Adipose tissue (tissue), 3 donors: Measurements from ENCODE around the gene SPINT1. TPM values are rescaled to one million over a fixed set of nuclear protein-coding genes. Genes with fewer than 3 reads are reported as not detected.
"Not testable (repeated sequence)": the region's sequence is repeated elsewhere in the genome, so short reads cannot be mapped to it uniquely, and the experiment has no call there.

ENCODE experiments used
- H3K27ac ChIP-seq: one replicate; pipeline ENCODE4 v1.5.1; 2013; ENCODE audit warnings: low read depth, low read length
- WGBS, 3 donors: extraction: QIAGEN DNeasy Blood & Tissue Kit; methylation state at CpG; one replicate each; pipeline ENCODE4 v1.1.7; 2013; 5-methylcytosine and 5-hydroxymethylcytosine counted together
- polyA plus RNA-seq, 3 donors: library from polyadenylated mRNA; stranded (reverse); fragments of 200-250 nt; gene quantifications; one replicate each; pipeline ENCODE4 v1.2.3, GENCODE V29; 2013
- donor health status: healthy with polysubstance abuse.
- donor health status: Bipolar disorder and iron deficiency.
- donor health status: healthy.

Gene SPINT1
- polyA plus RNA-seq, 3 donors, result 0.67 to 52.2 (median 6.2) TPM

DNA sequence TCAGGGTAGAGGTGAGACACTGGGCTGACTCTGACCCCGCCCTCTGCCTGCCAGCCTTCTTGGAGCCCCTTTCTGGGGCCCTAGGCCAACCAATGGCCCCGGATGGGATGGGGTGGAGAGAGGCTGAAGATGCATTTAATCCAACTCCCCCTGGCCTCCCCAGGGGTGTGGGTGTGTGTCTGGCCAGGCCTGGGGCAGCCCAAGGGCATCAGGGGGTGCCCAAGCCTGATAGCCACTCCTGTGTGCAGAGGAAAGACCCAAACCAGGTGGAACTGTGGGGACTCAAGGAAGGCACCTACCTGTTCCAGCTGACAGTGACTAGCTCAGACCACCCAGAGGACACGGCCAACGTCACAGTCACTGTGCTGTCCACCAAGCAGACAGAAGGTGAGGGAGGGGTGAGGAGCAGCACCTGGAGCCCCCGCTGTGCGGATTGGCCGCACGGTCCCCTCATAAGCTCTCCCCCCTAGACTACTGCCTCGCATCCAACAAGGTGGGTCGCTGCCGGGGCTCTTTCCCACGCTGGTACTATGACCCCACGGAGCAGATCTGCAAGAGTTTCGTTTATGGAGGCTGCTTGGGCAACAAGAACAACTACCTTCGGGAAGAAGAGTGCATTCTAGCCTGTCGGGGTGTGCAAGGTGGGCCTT is 9.5 kb downstream of the SPINT1 start:
- no peak overlapping the region for H3K27ac ChIP-seq
- 89 to 92% (median 91%) methylated on average over 16 of the region's 16 CpGs for whole genome bisulfite sequencing, 3 donors

DNA sequence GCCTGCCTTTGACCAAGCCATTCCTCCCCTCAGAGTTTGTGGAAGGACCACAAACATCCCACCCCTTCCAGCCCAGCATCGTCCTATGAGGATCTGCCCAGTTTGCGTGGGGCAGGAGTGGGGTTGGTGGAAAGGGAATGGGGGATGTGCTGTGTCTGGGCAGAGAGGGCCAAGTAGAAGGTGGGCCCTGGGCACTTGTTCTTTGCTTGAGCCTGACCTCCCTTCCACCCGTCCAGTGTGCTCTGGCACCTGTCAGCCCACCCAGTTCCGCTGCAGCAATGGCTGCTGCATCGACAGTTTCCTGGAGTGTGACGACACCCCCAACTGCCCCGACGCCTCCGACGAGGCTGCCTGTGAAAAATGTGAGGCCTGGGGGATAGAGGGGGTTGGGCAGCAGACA is 10.3 kb downstream of the SPINT1 start:
- WGBS, 3 donors, result 50 to 79% (median 67%) methylated on average over 10 of the region's 10 CpGs
- H3K27ac ChIP-seq, result no peak overlapping the region

DNA sequence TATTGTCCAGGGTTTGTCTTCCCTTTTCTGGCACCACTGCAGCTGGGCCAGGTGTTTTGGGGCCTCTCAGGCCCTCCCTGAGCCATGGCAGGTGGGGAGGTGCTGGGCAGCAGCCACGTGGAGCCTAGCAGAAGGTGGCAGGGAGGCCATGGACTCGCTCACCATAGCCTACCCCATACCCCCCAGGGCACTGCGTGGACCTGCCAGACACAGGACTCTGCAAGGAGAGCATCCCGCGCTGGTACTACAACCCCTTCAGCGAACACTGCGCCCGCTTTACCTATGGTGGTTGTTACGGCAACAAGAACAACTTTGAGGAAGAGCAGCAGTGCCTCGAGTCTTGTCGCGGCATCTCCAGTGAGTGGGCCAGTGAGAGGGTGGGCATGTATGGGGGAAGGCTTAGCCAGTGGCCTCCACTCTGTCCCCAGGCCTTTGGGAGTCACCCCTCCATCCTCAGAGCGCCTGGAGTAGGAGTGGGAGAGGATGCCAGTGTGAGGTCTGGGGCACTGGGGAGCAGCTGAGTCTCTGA is 11.9 kb downstream of the SPINT1 start:
- 83 to 84% (median 84%) methylated on average over 13 of the region's 13 CpGs for WGBS, 3 donors

DNA sequence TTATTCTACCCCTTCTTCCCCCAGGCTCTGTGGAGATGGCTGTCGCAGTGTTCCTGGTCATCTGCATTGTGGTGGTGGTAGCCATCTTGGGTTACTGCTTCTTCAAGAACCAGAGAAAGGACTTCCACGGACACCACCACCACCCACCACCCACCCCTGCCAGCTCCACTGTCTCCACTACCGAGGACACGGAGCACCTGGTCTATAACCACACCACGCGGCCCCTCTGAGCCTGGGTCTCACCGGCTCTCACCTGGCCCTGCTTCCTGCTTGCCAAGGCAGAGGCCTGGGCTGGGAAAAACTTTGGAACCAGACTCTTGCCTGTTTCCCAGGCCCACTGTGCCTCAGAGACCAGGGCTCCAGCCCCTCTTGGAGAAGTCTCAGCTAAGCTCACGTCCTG is 12.9 kb downstream of the SPINT1 start:
- H3K27ac ChIP-seq, result no peak overlapping the region
- WGBS, 3 donors, result 62 to 73% (median 71%) methylated on average over 8 of the region's 8 CpGs

More for the DNA sequence above, 11.9 kb downstream of the SPINT1 start:
- H3K27ac ChIP-seq, result no peak overlapping the region

DNA sequence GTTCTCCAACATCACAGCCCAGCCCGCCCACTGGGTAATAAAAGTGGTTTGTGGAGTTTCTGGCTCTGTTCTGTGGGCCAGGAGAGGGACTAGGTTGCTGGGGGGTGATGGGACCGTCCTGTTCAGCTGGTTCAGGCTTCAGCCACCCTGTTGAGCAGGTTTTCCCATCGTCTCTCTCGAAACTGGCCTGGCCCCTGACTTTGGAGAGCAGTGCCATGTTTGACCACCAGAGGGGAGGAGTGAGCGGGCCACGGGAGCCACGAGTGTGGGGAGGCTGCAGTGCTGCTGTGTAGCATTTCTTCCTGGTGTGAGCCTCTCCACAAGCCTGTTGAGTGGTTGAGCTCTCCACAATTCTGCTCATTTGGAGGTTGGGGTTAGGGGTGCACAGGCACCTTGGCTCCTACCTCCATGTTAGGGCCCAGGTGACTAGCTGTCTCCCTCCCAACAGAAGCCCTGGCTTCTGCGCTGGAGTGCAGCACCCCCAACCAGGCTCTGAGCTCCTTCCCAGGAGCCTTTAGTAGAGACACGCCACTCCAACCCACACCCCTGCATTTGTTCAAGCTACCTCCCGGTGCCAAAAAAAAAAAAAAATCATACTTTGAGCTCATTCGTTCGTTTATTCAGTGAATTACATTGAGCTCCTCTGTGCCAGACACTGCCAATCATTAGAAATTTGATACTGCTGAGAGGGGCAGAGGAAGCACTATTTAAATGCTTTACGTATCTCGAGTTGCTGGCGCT is 13.9 kb downstream of the SPINT1 start:
- 21 to 29% (median 29%) methylated on average over 15 of the region's 15 CpGs for WGBS, 3 donors
- H3K27ac ChIP-seq, result no peak overlapping the region

DNA sequence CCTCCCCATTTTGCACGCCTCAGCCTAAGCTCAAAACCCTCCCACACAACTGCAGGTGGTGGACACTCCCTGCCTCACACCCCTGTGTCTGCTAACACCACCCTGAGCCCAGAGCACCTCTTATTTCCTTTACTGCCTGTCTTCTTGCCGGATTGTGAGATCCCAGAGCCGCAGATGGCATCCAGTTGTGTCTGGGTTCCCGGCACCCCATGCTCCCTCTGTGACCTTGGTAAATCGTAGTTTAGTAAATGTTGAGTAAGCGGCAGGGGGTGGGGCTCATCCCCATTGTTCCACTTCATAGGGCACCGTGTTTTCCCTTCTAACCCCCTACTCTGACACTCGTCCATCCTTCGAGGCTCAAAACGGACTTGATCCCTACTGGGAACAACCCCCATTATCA is 14.9 kb downstream of the SPINT1 start:
- 36 to 66% (median 61%) methylated on average over 10 of the region's 10 CpGs for WGBS, 3 donors
- no peak overlapping the region for H3K27ac ChIP-seq

DNA sequence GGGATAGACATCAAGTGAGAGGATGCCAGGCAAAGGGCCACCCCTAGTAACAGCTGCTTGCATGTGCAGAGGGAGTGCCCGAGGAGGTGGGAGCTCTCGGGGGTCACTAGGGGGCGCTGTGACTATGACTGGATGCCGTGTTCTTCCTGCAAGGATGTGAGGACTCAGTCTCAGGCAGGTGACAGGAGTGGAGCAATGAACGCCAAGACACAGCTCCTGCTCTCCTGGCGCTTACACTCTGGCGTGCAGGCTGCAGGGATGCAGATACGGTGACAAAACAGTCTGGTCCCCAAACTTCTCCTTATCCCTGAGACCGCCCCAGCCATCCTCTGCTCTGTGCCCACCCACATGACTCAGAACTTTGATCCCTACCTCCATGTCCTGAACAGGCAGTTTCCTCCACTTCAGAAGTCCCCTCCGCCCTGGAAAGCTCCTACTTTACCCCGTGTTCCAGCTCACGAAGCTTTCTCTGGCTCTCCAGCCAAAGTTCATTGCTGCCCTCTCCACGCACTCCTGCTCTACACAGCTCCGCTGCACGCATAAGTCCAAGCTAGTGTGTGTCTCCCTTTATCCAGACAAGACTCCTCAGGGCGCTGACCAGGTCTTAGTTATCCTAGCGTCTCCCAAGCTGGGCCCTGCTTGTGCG is 15.5 kb downstream of the SPINT1 start:
- WGBS, 3 donors, result 40 to 50% (median 45%) methylated on average over 18 of the region's 18 CpGs

DNA sequence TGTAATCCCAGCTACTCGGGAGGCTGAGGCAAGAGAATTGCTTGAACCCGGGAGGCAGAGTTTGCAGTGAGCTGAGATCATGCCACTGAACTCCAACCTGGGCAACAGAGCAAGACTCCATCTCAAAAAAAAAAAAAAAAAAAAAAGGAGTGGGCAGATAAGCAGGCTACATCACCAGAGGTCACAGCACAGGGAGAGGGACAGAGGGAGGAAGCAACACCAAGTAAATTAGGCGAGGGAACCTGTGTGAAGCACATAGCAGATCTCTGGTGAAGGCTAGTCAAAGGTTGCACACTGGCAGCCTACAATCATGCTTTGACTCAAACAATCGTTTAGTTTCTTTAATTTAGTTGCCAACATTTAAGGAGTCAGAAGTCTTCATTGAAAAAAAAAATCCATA is 17.3 kb downstream of the SPINT1 start:
- H3K27ac ChIP-seq, result not testable (repeated sequence)
- WGBS, 3 donors, result 70 to 76% (median 74%) methylated on average over 4 of the region's 4 CpGs

More for the DNA sequence above, 15.5 kb downstream of the SPINT1 start:
- no peak overlapping the region for H3K27ac ChIP-seq

DNA sequence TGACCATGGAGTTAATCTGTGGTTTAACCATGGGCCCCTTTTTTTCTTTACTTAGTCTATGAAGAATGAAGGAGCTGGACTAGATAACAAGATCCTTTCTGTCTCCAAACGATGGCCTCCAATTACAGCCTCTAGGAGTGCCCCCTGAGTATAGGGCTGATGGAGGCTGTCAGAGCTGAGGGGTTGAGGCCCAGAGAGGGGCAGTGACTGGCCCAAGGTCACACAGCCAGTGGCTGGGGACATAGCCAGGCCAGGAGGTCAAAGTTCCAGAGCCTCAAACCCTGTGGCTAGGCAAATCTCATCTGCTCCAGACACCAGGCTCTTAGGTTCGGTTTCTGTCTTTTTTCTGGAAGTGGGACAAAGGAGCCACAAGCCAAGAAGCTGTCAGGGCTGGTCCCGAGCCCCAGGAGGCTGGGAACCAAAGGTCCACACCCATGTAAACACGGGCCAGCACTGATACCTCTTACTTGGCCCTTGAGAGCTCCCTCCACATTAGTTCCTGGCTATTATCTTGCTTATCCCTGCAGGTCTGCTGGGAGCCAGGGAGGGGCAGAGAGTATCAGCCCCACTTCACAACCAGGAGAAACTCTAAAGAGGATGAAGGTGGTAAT is 19.9 kb downstream of the SPINT1 start:
- H3K27ac ChIP-seq, result no peak overlapping the region
- WGBS, 3 donors, result 17 to 58% (median 45%) methylated on average over 4 of the region's 4 CpGs

DNA sequence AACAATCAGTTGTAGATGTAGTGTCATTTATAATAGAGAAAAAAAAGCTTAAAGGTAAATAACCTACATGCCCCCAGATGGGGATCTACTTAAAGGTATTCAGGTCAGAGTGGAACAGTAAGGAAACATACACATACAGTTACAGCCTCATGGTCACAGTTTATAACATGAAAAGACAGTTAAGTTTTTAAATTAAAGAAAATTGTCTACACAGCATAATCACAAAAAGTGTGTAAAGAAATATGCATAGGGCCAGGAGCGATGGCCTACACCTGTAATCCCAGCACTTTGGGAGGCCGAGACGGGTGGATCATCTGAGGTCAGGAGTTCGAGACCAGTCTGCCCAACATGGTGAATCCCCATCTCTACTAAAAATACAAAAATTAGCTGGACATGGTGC is 23.4 kb downstream of the SPINT1 start:
- no peak overlapping the region for H3K27ac ChIP-seq
- 97 to 99% (median 98%) methylated on average over 4 of the region's 4 CpGs for WGBS, 3 donors

DNA sequence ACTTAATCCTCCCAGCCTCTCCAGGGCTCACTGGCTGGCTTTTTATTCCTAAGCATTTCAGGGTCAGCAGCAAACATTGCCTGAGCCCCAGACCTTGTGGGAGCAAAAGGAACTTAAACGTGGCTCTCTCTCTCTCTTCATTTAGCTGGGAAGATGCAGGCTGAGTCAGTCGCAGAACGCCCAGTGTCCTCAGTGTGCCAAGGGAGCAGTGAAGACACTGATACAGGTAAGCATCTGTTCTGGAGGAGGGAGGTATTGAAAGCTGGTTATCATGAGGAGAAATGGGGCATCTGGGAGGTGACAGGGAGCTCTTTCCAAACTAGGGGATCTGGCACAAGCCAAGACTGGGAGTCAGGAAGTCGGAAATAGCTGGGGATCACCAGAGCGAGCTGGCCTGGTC is 25.8 kb downstream of the SPINT1 start:
- no peak overlapping the region for H3K27ac ChIP-seq
- WGBS, 3 donors, result 71 to 79% (median 73%) methylated on average over 5 of the region's 5 CpGs

DNA sequence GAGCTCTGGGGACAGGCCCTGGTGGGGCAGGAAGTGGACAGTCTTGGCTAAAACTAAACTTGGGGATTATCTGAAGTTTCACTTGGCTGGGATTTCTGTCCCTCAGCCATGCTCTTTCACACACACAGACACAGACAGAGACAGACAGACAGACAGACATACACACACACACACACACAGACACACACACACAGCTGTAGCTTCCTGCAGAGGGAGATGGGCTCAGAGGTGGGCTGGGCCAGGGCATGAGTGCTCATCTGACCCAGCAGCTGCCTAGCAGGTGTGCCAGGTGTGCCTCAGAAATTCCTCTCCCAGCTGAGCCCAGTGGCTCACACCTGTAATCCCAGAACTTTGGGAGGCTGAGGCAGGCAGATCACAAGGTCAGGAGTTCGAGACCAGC is 26.9 kb downstream of the SPINT1 start:
- WGBS, 3 donors, result 50 to 100% (median 93%) methylated on average over 1 of the region's 1 CpG
- H3K27ac ChIP-seq, result no peak overlapping the region

DNA sequence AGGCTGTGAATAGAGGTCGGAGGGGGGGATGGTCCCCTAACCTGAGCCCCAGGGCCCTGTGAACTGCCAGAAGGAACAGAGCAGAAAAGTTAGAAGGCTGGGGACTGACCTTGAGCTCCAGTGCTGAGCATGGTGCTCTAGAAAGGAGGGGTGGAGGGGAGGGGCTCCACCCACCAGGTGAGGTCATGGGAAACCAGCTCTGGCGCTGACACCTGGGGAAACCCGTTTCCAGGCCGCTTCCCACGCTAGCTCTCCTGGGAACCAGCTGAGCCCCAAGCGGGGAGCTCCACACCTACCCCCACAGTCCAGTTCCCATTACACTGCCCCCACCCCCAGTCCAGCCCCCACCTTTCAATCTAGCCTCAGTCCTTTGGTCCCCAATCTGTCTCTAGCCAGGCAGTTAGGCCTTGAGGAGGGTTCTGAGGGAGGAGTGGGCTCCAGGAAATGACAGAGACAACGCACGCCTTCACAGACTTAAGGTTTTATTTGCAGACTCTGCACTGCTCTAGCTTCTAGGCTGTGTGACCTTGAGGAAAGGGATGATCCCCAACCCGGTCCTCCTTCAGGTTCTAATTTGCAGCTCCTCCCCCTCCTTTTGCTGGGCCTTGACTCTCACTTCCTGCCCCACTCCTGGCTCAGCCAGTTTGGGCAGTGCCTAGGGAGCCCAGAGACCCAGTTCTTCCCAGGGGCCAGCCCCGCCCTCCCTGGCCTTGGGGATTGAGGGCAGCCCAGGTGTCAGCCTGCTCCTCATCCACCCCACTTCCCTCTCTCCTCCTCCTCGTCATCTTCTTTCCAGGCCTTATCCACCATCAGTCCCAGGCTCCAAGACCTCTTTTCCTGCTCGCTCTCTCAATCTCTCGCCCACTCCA is 28.1 kb downstream of the SPINT1 start:
- 25 to 87% (median 84%) methylated on average over 13 of the region's 13 CpGs for WGBS, 3 donors
- H3K27ac ChIP-seq, result no peak overlapping the region

DNA sequence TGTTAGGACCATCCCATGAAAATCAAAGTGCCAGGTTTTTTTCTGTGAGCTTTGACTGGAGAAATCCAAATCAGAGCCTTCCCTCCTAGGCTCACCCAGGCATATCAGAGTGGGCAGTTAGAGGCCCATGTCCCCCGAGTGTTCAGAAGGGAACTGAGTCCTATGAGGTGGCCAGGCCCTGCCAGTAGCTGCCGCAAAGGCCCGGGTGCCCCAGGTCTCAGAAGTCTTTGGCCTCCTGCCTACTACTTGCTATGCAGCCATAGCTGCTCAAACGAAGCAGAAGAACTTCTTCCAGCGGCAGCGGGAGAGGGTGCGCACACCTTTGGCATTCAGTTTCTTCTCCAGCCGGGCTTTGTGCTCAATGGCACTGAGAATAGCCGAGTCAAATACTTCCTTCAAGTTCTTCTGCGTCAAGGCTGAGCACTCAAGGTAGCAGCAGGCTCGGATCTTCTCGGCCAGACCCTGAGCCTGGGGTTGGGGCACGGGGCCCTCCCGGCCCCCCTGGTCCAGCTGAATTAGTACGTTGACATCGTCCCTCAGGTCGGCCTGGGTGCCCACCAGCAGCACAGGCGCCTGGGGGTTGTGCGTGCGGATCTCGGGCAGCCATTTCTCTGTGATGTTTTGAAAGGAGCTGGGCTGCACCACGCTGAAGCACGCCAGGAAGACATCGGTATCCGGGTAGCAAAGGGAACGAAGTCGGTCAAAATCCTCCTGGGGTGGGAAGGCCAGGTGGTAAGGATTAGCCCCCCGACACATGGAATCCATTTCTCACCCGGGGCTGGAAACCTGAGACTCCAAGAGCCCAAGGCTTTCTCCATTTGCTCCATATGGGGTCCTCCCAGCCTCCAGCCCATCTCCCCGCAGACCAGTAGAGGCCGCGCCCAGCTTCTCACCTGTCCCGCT is 29.2 kb downstream of the SPINT1 start:
- 29 to 65% (median 62%) methylated on average over 33 of the region's 33 CpGs for WGBS, 3 donors
- no peak overlapping the region for H3K27ac ChIP-seq

DNA sequence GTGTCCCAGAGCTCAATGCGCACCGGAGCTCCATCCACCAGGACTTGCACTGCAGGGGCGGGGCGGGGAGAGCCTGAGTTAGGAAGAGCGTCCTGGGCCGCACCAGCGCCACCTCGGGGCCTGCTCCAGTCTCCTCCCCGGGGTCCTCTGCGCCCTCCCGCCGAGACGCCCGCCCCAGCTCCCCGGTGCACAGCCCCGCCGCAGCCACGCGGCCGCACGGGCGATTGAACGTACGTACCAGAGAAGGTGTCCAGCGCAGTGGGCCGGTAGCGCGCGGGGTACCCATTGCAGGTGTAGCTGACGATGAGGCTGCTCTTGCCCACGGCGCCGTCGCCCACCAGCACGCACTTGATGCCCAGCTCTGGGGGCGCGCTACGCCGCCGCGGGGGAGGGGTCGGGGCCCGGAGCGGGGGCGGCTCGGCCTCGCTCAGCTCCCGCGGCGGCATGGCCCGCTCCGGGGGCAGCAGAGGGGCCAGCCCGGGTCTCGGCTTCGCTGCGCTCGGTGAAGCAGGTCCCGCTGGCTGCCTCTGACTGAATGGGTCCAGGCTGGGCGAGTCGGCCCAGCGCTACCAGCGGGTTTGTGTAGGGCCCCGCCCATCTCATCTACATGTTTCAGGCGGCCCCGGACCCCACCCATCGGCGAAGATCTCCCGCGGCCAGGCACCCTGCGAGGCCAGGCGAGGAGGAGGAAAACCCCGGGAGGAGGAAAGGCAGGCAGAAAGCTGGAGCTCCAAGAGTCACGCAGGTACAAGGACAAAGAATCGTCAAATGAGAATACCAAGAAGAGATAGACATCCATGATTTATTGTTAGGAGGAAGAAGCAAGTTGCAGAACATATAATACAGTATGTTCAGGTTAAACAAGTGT is 30.1 kb downstream of the SPINT1 start, which contains the start of gene RHOV:
TSS of gene RHOV (minus strand) at position 541 of the 868 bp plus-strand sequence. CDS start at position 446, 95 bp downstream.
- no peak within 1 kb of the TSS for H3K27ac ChIP-seq

More for the DNA sequence above, 30.1 kb downstream of the SPINT1 start, which contains the start of gene RHOV:
- 0 to 1% (median 1%) methylated on average over 70 to 74 of the region's 74 CpGs for WGBS, 3 donors
